ENCODE measurements around the gene PADI2. TPM values are rescaled to one million over a fixed set of nuclear protein-coding genes. Genes with fewer than 3 reads are reported as not detected.

Gene PADI2
- total and polyA plus RNA-seq, 2 experiments from 2014 or later = 1.7 to 4.3 TPM

GRCh38 chr1:17149771-17150170 lies 30.5 kb upstream of the PADI2 start:
- Mint-ChIP-seq H3K36me3 (ENCODE audit: low read depth) (peaks cover 14% of the 10 kb centered on the region), H3K4me3 (no peak overlapping the region)
- no peak overlapping the region for H3K4me2 ChIP-seq

More at GRCh38 chr1:17149771-17150170, 30.5 kb upstream of the PADI2 start:
- no peaks in the 10 kb centered on the region for H3F3A ChIP-seq (replicated peaks; ENCODE audit: low read depth)
- H4K20me1 ChIP-seq (replicated peaks; ENCODE audit: insufficient read depth) = no peaks in the 10 kb centered on the region
- TF ChIP-seq REST (IDR thresholded peaks at IDR 0.05; ENCODE audit: unreplicated experiment) = no peak
- no peak for TF ChIP-seq ZNF462 (CRISPR knock-in tag; IDR thresholded peaks at IDR 0.05)
- no peak for TF ChIP-seq NANOG (IDR thresholded peaks at IDR 0.05; ENCODE audit: borderline replicate concordance)
- TF ChIP-seq POLR2AphosphoS5 (IDR thresholded peaks at IDR 0.05; ENCODE audit: low read depth) = no peak
- no peak for TF ChIP-seq EZH2 (IDR thresholded peaks at IDR 0.05; ENCODE audit: low read depth, unreplicated experiment)
- TF ChIP-seq ETS1 (IDR thresholded peaks at IDR 0.05) = no peak
- H2AFZ ChIP-seq = peak overlapping the region; percentile 66
- H3K4me3 ChIP-seq = no peak overlapping the region
- H3K4me1 ChIP-seq (ENCODE audit: insufficient read depth) = no peaks in the 10 kb centered on the region; the same call in 1 of the 2 replicates
- H3K4me1 Mint-ChIP-seq = no peaks in the 10 kb centered on the region; the same call in 2 of the 3 replicates
- peak; percentile 77 for ATAC-seq
- H3K79me2 ChIP-seq (replicated peaks; ENCODE audit: insufficient read depth) = no peaks in the 10 kb centered on the region
- peak; percentile 22 for DNase-seq (ENCODE audit: low spot score)
- H3K27ac Mint-ChIP-seq = no peak overlapping the region
- H3K27me3 Mint-ChIP-seq (ENCODE audit: insufficient read depth, low read depth, poor library complexity) = peaks cover 2% of the 10 kb centered on the region
- H3K27ac ChIP-seq (ENCODE audit: low read depth) = no peak overlapping the region
- H3K9me2 ChIP-seq (ENCODE audit: insufficient read depth) = no peaks in the 10 kb centered on the region
- H3K36me3 ChIP-seq (ENCODE audit: insufficient read depth) = no peaks in the 10 kb centered on the region; the same call in 1 of the 2 replicates
- peaks cover 34% of the 10 kb centered on the region for H3K9me3 Mint-ChIP-seq
- H3K27me3 ChIP-seq (ENCODE audit: insufficient read depth) = no peaks in the 10 kb centered on the region
